LNCAP (cell line): Measurements from ENCODE around the gene ARL13B.

Experiments
- CTCF ChIP-seq: fragments of 450-650 bp; IDR thresholded peaks from 2 replicates; pipeline ENCODE4 v1.5.1; 2017; ENCODE audit warnings: mild to moderate bottlenecking

Gene ARL13B

GRCh38 chr3:93988764-93989163 is 8.8 kb downstream of the ARL13B start:
- TF ChIP-seq CTCF: no peak

GRCh38 chr3:93989241-93989640 is 9.3 kb downstream of the ARL13B start:
- TF ChIP-seq CTCF: no peak

- TF ChIP-seq CTCF: no peak
Measured at GRCh38 chr3:93991631-93992030, 11.7 kb downstream of the ARL13B start.

- TF ChIP-seq CTCF: no peak
Measured at GRCh38 chr3:93992207-93992606, 12.3 kb downstream of the ARL13B start.

GRCh38 chr3:93994056-93994455 is 14.1 kb downstream of the ARL13B start:
- no peak for TF ChIP-seq CTCF

GRCh38 chr3:94001191-94001590 is 21.2 kb downstream of the ARL13B start:
- TF ChIP-seq CTCF: no peak

GRCh38 chr3:94001827-94002495 is 22.0 kb downstream of the ARL13B start:
- no peak for TF ChIP-seq CTCF
